ENCODE results near the gene SNORC. TPM values are rescaled to one million over a fixed set of nuclear protein-coding genes. Genes with fewer than 3 reads are reported as not detected.

Gene SNORC
- total RNA-seq, 2 donors from 2014 or later = 1.7 to 8.0 TPM

DNA sequence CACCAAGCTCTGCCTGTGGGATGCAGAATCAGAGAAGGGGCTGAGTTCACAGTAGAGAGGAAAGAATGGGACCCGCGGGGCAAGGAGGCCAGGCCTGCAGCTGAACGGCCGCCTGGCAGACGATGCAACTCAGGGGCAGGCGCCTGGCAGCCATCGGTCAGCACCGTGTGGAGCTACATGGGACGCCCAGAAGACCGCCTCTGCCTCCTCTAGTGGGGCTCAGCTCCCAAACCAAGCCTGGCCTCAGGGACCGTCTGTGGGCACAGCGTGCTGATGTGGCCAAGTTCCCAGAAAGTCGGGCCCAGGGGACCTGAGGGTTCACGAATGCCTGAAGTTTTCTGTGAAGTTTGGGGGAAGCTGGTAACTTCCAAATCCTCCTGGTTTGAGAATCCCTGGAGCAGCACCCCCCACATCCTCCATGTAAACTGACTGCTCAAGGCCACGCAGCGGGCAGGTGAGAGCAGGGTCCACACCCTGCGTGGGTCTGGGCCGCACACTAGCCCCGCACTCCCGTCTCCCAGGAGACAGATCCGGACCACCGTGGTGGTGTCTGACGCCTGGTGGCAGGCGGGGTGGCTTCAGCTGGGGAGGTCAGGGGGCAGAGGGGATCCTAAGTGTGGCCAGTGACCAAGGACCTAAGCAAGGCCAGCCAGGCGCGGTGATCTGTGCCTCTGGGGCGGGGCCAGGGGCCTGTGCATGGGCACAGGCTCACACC is 14.6 kb downstream of the SNORC start:
- intact Hi-C loops (cut with DNase I) = no loop called here
- no peaks in the 10 kb centered on the region for H3K4me1 ChIP-seq (replicated peaks)
- H3K27ac ChIP-seq = no peak overlapping the region
- H3K27me3 ChIP-seq (replicated peaks; ENCODE audit: insufficient read depth) = no peaks in the 10 kb centered on the region
- TF ChIP-seq, protein P1, sequence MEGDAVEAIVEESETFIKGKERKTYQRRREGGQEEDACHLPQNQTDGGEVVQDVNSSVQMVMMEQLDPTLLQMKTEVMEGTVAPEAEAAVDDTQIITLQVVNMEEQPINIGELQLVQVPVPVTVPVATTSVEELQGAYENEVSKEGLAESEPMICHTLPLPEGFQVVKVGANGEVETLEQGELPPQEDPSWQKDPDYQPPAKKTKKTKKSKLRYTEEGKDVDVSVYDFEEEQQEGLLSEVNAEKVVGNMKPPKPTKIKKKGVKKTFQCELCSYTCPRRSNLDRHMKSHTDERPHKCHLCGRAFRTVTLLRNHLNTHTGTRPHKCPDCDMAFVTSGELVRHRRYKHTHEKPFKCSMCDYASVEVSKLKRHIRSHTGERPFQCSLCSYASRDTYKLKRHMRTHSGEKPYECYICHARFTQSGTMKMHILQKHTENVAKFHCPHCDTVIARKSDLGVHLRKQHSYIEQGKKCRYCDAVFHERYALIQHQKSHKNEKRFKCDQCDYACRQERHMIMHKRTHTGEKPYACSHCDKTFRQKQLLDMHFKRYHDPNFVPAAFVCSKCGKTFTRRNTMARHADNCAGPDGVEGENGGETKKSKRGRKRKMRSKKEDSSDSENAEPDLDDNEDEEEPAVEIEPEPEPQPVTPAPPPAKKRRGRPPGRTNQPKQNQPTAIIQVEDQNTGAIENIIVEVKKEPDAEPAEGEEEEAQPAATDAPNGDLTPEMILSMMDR (IDR thresholded peaks at IDR 0.05) = no peak
- no peak for TF ChIP-seq POLR2A (IDR thresholded peaks at IDR 0.05)
- TF ChIP-seq POLR2AphosphoS5 (IDR thresholded peaks at IDR 0.05) = no peak
- H3K36me3 ChIP-seq = no peaks in the 10 kb centered on the region
- H3K9me3 ChIP-seq = no peaks in the 10 kb centered on the region
- no peak for DNase-seq (ENCODE audit: low spot score)
- 90% methylated on average over 27 of the region's 27 CpGs for WGBS
- no peak overlapping the region for H3K4me3 ChIP-seq

DNA sequence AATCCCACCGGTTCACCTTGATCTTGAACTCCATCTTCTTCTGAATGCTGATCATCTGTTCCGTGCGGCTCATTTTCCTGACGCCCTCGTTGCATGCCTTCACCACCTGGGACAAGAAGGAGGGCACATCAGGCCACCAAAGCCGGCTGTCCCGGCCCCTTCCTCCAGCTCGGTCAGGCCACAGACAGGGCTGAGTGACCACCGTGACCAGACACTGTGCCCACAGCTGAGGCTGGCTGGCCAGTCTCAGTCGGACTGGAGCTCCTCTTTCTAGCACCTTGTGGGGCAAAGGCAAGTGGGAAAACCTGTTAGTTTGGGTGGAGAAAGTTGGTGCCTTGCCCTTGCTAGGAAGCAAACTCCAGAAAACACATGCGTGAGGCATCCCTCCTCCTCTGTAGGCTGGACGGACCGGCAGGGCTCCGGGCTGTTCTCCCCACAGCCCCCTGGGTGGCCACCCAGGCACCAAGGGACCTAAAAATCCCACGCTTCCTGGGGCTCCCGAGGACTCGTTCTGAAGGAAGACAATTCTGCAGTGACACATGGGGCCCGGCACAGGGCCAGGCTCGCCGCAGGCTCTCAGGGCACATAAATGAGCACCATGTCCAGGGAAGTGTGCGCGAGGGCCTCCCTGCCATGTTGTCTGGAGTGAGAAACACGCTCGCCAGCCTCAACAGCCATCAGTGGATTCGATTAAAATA is 15.3 kb downstream of the SNORC start:
- Histone ChIP-seq H3K4me3 (no peak overlapping the region), H3K27ac (no peak overlapping the region), H3K27me3 (replicated peaks; ENCODE audit: insufficient read depth) (no peaks in the 10 kb centered on the region), H3K36me3 (no peaks in the 10 kb centered on the region), H3K4me1 (replicated peaks) (no peaks in the 10 kb centered on the region), H3K9me3 (no peaks in the 10 kb centered on the region)
- intact Hi-C loops (cut with DNase I) = no loop called here
- WGBS = 59% methylated on average over 25 of the region's 25 CpGs
- DNase-seq (ENCODE audit: low spot score) = peak; percentile 62
- TF ChIP-seq, protein P1 (IDR thresholded peaks at IDR 0.05) = no peak
- TF ChIP-seq POLR2AphosphoS5 (IDR thresholded peaks at IDR 0.05) = peak; percentile 59

DNA sequence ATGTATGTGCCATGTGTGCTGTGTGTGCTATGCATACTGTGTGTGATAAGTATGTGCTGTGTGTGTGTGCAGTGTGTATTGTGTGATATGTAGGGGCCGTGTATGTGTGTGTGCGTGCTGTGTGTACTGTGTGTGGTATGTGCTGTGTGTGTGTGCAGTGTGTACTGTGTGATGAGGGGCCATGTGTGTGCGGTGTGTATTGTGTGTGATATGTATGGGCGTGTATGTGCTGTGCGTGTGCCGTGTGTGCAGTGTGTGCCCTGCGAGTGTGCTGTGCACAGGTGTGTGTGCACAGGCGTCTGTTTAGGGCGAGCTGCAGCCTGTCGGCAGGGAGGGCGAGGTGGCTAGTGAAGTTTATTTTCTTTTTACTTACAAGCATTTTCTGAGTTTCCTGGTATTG is 16.1 kb downstream of the SNORC start:
- no peak for DNase-seq (ENCODE audit: low spot score)
- H3K27ac ChIP-seq = no peak overlapping the region
- intact Hi-C loops (cut with DNase I) = no loop called here
- TF ChIP-seq, protein P1 (IDR thresholded peaks at IDR 0.05) = no peak
- no peak for TF ChIP-seq POLR2A (IDR thresholded peaks at IDR 0.05)
- no peak overlapping the region for H3K4me3 ChIP-seq
- no peaks in the 10 kb centered on the region for H3K27me3 ChIP-seq (replicated peaks; ENCODE audit: insufficient read depth)
- no peaks in the 10 kb centered on the region for H3K4me1 ChIP-seq (replicated peaks)
- H3K36me3 ChIP-seq = no peaks in the 10 kb centered on the region
- H3K9me3 ChIP-seq = no peaks in the 10 kb centered on the region
- WGBS = 56% methylated on average over 11 of the region's 11 CpGs

DNA sequence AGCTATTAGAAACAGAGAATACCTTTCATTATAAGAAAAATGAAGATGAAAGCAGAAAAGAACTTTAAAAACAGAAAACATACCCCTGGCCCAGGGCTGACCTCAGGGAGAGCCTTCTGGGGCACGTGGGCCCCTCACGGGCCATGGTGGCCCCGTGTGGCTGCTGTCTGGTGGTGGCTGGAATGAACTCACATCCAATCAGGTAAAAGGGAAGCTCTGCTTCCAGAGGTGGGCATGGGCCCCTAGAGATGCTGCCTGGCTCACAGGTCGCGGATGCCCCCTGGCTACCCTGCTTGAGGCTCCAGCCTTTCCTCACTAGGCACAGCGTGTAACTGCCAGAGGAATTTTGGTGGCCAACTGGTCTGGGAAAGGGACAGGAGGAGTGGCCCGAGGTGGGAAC is 16.6 kb downstream of the SNORC start:
- Histone ChIP-seq H3K9me3 (no peaks in the 10 kb centered on the region), H3K4me1 (replicated peaks) (no peaks in the 10 kb centered on the region), H3K36me3 (no peaks in the 10 kb centered on the region), H3K4me3 (no peak overlapping the region), H3K27me3 (replicated peaks; ENCODE audit: insufficient read depth) (no peaks in the 10 kb centered on the region), H3K27ac (no peak overlapping the region)
- intact Hi-C loops (cut with DNase I) = no loop called here
- TF ChIP-seq POLR2A (IDR thresholded peaks at IDR 0.05) (no peak), POLR2AphosphoS5 (IDR thresholded peaks at IDR 0.05) (no peak)
- TF ChIP-seq, protein P1 (IDR thresholded peaks at IDR 0.05) = no peak
- DNase-seq (ENCODE audit: low spot score) = no peak
- 78% methylated on average over 7 of the region's 7 CpGs for WGBS

All from prostate gland (tissue), 2 donors.